ENCODE data around the gene TSPAN11. TPM values are rescaled to one million over a fixed set of nuclear protein-coding genes. Genes with fewer than 3 reads are reported as not detected.

TSPAN11 gene
- total RNA-seq, 4 donors from 2014 or later, result 0.64 to 2.8 (median 1.3) TPM

DNA sequence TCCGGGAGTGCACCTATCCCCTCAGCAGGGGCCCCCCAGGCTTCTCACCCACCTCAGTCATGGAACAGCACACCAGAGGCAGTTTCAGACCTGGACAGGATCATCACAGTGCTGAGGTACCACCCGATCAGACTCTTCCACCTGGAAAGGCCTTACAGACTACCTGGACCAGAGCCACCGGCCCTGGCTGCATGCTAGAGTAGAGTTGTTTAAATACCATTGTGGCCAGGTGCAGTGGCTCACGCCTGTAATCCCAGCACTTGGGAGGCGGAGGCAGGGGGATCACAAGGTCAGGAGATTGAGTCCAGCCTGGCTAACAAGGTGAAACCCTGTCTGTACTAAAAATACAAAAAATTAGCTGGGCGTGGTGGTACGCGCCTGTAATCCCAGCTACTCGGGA, 61.5 kb downstream of the TSPAN11 start:
- TF ChIP-seq POLR2AphosphoS5 (IDR thresholded peaks at IDR 0.05) (no peak), POLR2A (IDR thresholded peaks at IDR 0.05) (no peak), EP300 (IDR thresholded peaks at IDR 0.05) (no peak), CTCF (IDR thresholded peaks at IDR 0.05) (no peak)
- 89% methylated on average over 7 of the region's 9 CpGs for WGBS
- Histone ChIP-seq H3K27me3 (no peaks in the 10 kb centered on the region), H3K4me1 (no peaks in the 10 kb centered on the region), H3K36me3 (no peaks in the 10 kb centered on the region), H3K4me3 (no peak overlapping the region), H3K9me3 (no peaks in the 10 kb centered on the region), H3K27ac (no peak overlapping the region)
- no peak for DNase-seq (ENCODE audit: low spot score in 2 of 2)

- H3K4me3 ChIP-seq, result no peak overlapping the region
- TF ChIP-seq CTCF (IDR thresholded peaks at IDR 0.05) (no peak), POLR2A (IDR thresholded peaks at IDR 0.05) (no peak), POLR2AphosphoS5 (IDR thresholded peaks at IDR 0.05) (no peak), EP300 (IDR thresholded peaks at IDR 0.05) (no peak)
- H3K4me1 ChIP-seq, result no peaks in the 10 kb centered on the region
- no peak overlapping the region for H3K27ac ChIP-seq
- no peak for DNase-seq (ENCODE audit: low spot score in 2 of 2)
- H3K36me3 ChIP-seq, result no peaks in the 10 kb centered on the region
- no peaks in the 10 kb centered on the region for H3K27me3 ChIP-seq
- H3K9me3 ChIP-seq, result no peaks in the 10 kb centered on the region
- WGBS, result 70% methylated on average over 9 of the region's 9 CpGs
Measured at GRCh38 chr12:30988646-30989286, 62.2 kb downstream of the TSPAN11 start.

DNA sequence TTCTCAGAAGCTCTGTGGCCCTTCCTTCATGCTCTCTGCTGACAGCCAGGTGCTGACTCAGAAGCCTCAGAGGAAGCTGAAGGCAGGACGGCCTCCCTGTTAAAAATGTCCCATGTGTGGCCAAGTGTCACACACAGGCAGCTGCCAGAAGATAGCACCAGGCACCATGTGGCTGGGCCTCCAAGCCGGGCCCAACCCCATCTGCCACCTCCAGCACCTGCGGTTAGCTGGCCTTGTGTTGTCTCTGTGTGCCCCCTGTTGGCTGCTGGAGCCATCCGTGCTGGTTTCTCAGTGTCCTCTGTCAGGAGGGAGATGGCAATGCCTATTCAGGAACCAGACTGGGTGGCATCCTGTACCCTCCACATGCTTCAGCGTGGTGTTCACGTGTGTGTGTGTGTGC, 63.2 kb downstream of the TSPAN11 start:
- no peak overlapping the region for H3K4me3 ChIP-seq
- 60% methylated on average over 6 of the region's 6 CpGs for WGBS
- no peak for DNase-seq (ENCODE audit: low spot score in 2 of 2)

GRCh38 chr12:30990316-30990715, 63.8 kb downstream of the TSPAN11 start:
- Histone ChIP-seq H3K4me3 (no peak overlapping the region), H3K36me3 (no peaks in the 10 kb centered on the region), H3K27me3 (no peaks in the 10 kb centered on the region), H3K27ac (no peak overlapping the region), H3K9me3 (no peaks in the 10 kb centered on the region), H3K4me1 (no peaks in the 10 kb centered on the region)
- TF ChIP-seq POLR2A (IDR thresholded peaks at IDR 0.05) (no peak), CTCF (IDR thresholded peaks at IDR 0.05) (no peak), POLR2AphosphoS5 (IDR thresholded peaks at IDR 0.05) (no peak), EP300 (IDR thresholded peaks at IDR 0.05) (no peak)
- WGBS, result 93% methylated on average over 10 of the region's 10 CpGs
- no peak for DNase-seq (ENCODE audit: low spot score in 2 of 2)

More for the DNA sequence above, 63.2 kb downstream of the TSPAN11 start:
- H3K27ac ChIP-seq, result no peak overlapping the region
- no peaks in the 10 kb centered on the region for H3K9me3 ChIP-seq
- H3K27me3 ChIP-seq, result no peaks in the 10 kb centered on the region
- no peaks in the 10 kb centered on the region for H3K36me3 ChIP-seq
- TF ChIP-seq POLR2AphosphoS5 (IDR thresholded peaks at IDR 0.05) (no peak), POLR2A (IDR thresholded peaks at IDR 0.05) (no peak), EP300 (IDR thresholded peaks at IDR 0.05) (no peak), CTCF (IDR thresholded peaks at IDR 0.05) (no peak)
- no peaks in the 10 kb centered on the region for H3K4me1 ChIP-seq

DNA sequence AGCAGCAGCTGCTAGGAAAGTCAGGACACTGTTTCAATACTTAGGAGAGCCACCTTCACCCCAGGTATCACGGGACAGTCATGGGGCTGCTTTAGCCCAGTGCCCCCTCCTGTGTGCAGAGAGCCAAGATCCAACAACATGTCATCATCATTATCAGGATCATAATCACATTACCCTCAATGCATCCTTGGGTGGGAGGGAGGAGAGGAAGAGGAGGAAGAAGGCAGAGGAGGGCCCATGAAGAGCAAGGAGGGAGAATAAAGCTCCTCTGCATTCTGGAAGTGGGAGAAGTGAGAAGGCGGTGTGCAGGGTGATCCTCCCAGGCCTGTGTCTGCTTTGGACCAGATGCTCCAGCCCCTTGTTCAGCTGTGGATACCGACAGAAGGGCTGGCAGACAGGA, 64.2 kb downstream of the TSPAN11 start:
- Histone ChIP-seq H3K4me3 (no peak overlapping the region), H3K4me1 (no peaks in the 10 kb centered on the region), H3K27me3 (no peaks in the 10 kb centered on the region), H3K9me3 (no peaks in the 10 kb centered on the region), H3K36me3 (no peaks in the 10 kb centered on the region), H3K27ac (no peak overlapping the region)
- 90% methylated on average over 3 of the region's 3 CpGs for WGBS
- TF ChIP-seq EP300 (IDR thresholded peaks at IDR 0.05), result no peak
- TF ChIP-seq CTCF (IDR thresholded peaks at IDR 0.05), result no peak
- TF ChIP-seq POLR2AphosphoS5 (IDR thresholded peaks at IDR 0.05), result no peak
- TF ChIP-seq POLR2A (IDR thresholded peaks at IDR 0.05), result no peak
- no peak for DNase-seq (ENCODE audit: low spot score in 2 of 2)

All from suprapubic skin (tissue), 4 donors.